NCI-H345 (cell line): ENCODE measurements around the gene SHROOM4.

Experiments used
- DNase-seq: peaks from one replicate; lab custom pipeline; 2025; lab: John Stamatoyannopoulos, UW

Gene SHROOM4

GRCh38 chrX:50614460-50614859 lies 199.5 kb downstream of the SHROOM4 start:
- no peak for DNase-seq

GRCh38 chrX:50613846-50614245 lies 200.1 kb downstream of the SHROOM4 start:
- DNase-seq = no peak

GRCh38 chrX:50609796-50610195 lies 204.2 kb downstream of the SHROOM4 start:
- no peak for DNase-seq

DNA sequence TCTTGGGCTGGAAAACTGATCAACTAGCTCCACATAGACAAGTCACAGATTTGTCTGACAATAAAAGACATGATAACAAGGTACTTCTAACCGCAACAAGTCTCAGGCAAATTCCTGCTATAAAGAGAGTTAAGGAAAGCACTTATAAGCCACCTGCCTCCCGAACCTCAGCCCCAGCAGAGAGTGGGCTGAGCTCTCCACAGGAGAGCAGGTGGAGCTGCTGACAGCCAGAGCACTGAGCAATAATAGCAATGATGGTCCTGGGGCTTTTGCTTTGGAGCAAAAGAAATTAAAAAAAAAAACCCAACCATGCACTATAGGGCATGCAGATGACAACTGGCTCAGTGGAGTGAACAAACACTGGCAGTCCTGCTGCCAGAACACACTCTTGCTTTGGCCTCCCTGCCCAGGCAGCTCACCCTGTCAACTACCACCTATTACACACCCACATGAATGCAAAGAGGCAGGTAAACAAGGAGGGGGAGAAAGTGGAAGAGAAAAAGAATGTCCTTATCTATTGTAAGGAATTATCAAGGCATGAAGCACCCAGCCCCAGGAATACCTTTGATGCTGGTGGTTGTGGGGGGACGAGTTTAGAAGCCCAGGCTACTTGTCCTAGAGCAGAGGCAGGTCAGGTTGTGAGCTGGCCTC lies 207.6 kb downstream of the SHROOM4 start:
- no peak for DNase-seq

DNA sequence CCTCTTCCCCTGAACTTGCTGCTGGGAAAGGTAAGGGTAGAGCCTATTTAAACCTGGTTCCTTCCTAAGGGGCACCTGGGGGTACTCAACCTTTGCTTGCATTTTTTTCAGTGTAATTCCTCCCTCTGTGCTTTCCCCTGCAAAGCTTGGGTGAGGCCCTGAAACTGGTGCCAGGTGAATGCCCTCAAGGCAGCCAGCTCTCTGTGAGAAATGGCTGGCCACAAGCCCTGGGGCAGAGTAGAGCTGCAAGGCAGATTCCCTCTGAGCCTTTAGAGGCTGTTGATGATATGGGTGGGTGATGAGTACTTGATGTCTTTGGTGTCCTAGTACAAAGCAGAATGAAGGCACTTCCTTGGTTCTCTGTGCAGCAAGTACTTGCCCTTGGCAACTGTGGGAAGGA lies 217.9 kb downstream of the SHROOM4 start:
- no peak for DNase-seq

DNA sequence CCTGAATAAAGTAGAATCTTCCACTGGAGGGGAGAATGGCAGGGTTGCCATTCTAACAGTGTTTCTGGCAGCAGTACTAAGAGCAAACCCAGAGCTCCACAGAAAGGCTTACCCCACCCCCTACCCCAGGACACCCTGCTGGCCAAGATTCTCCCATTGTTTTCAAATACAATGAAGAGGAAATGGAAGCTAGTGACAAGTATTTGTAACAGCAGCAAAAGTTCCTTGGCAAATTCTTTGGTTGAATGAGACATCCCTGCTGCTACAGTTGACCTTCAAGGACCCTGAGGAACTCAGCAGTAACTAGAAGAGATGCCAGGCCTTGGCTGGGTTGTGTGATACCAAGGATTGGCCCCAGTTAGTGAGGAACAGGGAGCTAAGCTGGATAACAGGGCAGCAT lies 219.2 kb downstream of the SHROOM4 start:
- DNase-seq = no peak

DNA sequence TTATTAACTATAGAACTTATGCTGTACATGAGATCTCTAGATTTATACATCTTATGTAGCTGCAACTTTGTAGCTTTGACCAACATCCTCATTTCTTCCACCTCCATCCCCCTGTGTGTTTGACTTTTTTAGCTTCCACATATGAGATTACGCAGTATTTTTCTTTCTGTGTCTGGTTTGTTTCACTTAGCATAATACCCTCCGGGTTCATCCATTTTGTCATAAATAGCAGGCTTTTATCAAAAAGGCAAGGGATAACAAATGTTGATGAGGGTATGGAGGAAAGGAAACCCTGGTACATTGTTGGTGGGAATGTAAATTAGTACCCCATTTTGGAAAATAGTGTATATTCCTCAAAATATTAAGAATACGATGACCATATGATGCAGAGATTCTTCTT lies 227.0 kb downstream of the SHROOM4 start:
- no peak for DNase-seq

GRCh38 chrX:50586407-50586806 lies 227.6 kb downstream of the SHROOM4 start:
- DNase-seq = no peak

DNA sequence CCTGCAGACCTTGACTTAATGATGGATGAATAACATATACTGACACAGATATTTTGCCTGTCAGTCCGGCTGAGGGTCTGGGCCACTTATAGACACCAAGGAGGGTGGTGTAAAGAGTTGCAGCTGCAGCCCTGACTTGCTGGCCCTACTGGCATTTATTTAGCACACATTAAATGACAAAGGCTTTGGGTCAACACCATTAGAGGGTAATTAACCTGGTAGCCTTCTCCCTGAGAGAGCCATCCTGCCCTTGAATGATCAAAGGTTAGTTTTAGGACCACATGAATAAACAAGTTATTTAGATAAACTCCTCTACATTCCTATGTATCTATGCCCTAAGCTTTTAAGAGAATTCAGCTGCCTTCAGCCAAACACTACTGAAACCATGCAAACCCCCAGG lies 232.6 kb downstream of the SHROOM4 start:
- no peak for DNase-seq

DNA sequence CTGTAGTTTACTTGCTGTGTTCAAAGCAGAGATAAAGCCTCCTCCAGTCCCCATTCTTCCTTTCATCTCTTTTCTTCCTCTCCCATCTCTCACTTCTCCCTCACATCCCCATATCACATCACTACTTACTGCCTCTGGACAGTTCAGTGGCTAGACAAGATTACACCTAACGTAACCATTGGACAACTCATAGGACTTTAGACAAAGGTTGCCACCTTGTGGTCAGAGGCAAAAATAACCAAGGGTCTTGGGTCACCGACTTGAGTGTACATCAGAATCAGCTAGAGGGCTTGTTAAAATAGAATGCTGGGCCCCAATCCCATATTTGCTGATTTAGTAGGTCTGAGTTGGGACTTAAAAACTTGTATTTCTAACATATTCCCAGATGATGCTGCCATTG lies 234.0 kb downstream of the SHROOM4 start:
- peak; percentile 29 for DNase-seq

DNA sequence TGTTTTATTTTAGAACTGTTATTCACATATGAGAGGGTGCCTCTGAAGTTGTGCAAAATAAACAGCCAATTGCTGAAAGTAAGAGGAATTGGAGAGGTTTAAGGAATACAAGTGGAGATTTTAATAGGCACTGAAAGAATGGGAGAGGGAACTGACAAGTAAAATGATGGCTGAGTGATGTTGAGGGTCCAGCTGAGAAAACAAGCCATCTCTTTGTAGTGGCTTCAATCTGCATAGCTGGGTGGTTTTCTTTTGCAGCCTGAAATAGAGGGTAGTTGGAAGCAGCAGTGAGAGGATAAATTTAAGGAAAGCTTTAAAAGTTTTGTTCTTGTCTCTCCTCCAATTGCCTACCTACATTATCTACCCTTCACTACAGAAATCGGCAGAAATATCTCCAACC lies 236.7 kb downstream of the SHROOM4 start:
- DNase-seq = no peak

GRCh38 chrX:50567636-50568035 lies 246.4 kb downstream of the SHROOM4 start:
- no peak for DNase-seq

GRCh38 chrX:50565718-50566117 lies 248.3 kb downstream of the SHROOM4 start:
- DNase-seq = no peak
